Gastrocnemius medialis (tissue), 4 donors: ENCODE measurements around the gene CXCL5. TPM values are rescaled to one million over a fixed set of nuclear protein-coding genes. Genes with fewer than 3 reads are reported as not detected.

Experiments
- ATAC-seq, 2 donors: fragments of 150-250 bp; one replicate each; pipeline ENCODE4 v1.9.1; 2016
- DNase-seq, 2 donors: peaks; one replicate each; pipeline ENCODE4 v3.0.0-alpha.2; 2019
- H3K27ac ChIP-seq, 4 donors: fragments of 200-600 bp; sonication (generic); 1 replicate in 1 of 4; 2 replicates in 3 of 4; pipeline ENCODE4 v1.5.1; 2016 to 2018; ENCODE audit warnings: mild to moderate bottlenecking in 2 of 4, moderate library complexity in 1 of 4
- H3K27me3 ChIP-seq, 3 donors: fragments of 200-600 bp; sonication (generic) in 2 of 3; 1 replicate in 1 of 3; 2 replicates in 2 of 3; pipeline versions ENCODE4 v1.5.1 to v1.6.0; 2016 to 2019; ENCODE audit warnings: mild to moderate bottlenecking in 1 of 3, moderate library complexity in 1 of 3
- H3K36me3 ChIP-seq, 2 donors: fragments of 200-600 bp; sonication (generic) in 1 of 2; one replicate each; pipeline ENCODE4 v1.5.1; 2017 to 2018
- H3K4me1 ChIP-seq, 2 donors: fragments of 200-600 bp; sonication (generic) in 1 of 2; one replicate each; pipeline ENCODE4 v1.5.1; 2016 to 2017; ENCODE audit warnings: mild to moderate bottlenecking in 2 of 2
- H3K4me3 ChIP-seq, 4 donors: fragments of 200-600 bp; sonication (generic) in 3 of 4; 1 replicate in 1 of 4; 2 replicates in 3 of 4; pipeline ENCODE4 v1.5.1; 2016 to 2019; ENCODE audit warnings: mild to moderate bottlenecking in 2 of 4
- H3K9me3 ChIP-seq, 3 donors: fragments of 200-600 bp; sonication (generic) in 2 of 3; 1 replicate in 1 of 3; 2 replicates in 2 of 3; pipeline ENCODE4 v1.5.1; 2016 to 2019
- CTCF ChIP-seq, 5 experiments: fragments of 450-650 bp in 3 of 5; fragments of 200-600 bp in 2 of 5; sonication (generic) in 2 of 5; IDR thresholded peaks in 4 of 5; conservative IDR thresholded peaks in 1 of 5; 1 replicate in 4 of 5; 2 replicates in 1 of 5; pipeline ENCODE4 v1.5.1; 2016 to 2019; ENCODE audit warnings: antibody characterized with exemption in 5 of 5, mild to moderate bottlenecking in 3 of 5, moderate library complexity in 3 of 5
- POLR2A ChIP-seq, 2 donors: fragments of 450-650 bp; IDR thresholded peaks; one replicate each; pipeline ENCODE4 v1.6.1; 2017; ENCODE audit warnings: antibody characterized with exemption in 2 of 2, mild to moderate bottlenecking in 2 of 2, moderate library complexity in 2 of 2
- in situ Hi-C, 4 donors: fragments of 200-750 bp; cut with MboI; loops; one replicate each; pipeline versions ENCODE4 v1.15.0 to v1.8.0; 2017; ENCODE audit warnings: low sequenced_read_pairs in 4 of 4
- intact Hi-C: fragments of 100-400 bp; cut with DNase I; formaldehyde crosslinking; loops from one replicate; pipeline ENCODE4 v1.15.1; 2023; ENCODE audit warnings: low total_unique reads
- total RNA-seq, 4 donors: library from RNA; depleted of rRNA; stranded (reverse); fragments of >200 nt; gene quantifications; one replicate each; pipeline versions ENCODE4 v1.1.0 to v1.2.3, GENCODE V29; 2016

The CXCL5 gene
- total RNA-seq, 4 donors from 2014 or later, result 0.18 TPM; not detected in 3

GRCh38 chr4:74005528-74005927 lies 7.1 kb upstream of the CXCL5 start:
- no peak for TF ChIP-seq POLR2A (IDR thresholded peaks at IDR 0.05)
- no peak for TF ChIP-seq CTCF (IDR thresholded peaks at IDR 0.05 in 4 of 5, conservative IDR thresholded peaks at IDR 0.05 in 1 of 5)
- ATAC-seq, result no peak
- Histone ChIP-seq H3K27me3 (no peaks in the 10 kb centered on the region), H3K4me1 (no peaks in the 10 kb centered on the region), H3K4me3 (no peak overlapping the region), H3K36me3 (no peaks in the 10 kb centered on the region), H3K27ac (no peak overlapping the region), H3K9me3 (no peaks in the 10 kb centered on the region)
- intact Hi-C loops, result no loop called here
- no peak for DNase-seq
- in situ Hi-C loops, result no loop called here

- no peaks in the 10 kb centered on the region for H3K27me3 ChIP-seq
- TF ChIP-seq CTCF (IDR thresholded peaks at IDR 0.05 in 4 of 5, conservative IDR thresholded peaks at IDR 0.05 in 1 of 5) (no peak), POLR2A (IDR thresholded peaks at IDR 0.05) (no peak)
- in situ Hi-C loops, result no loop called here
These were observed 6.2 kb upstream of the CXCL5 start for GRCh38 chr4:74004668-74005067.

GRCh38 chr4:74000301-74000700 lies 1.8 kb upstream of the CXCL5 start:
- no peaks in the 10 kb centered on the region for H3K9me3 ChIP-seq
- H3K4me3 ChIP-seq, result no peak overlapping the region
- H3K27me3 ChIP-seq, result peaks cover 0 to 5% (median 0%) of the 10 kb centered on the region in 3 donors
- in situ Hi-C loops (no loop called here), intact Hi-C loops (no loop called here)
- DNase-seq (no peak), ATAC-seq (no peak)
- no peak overlapping the region for H3K27ac ChIP-seq
- TF ChIP-seq POLR2A (IDR thresholded peaks at IDR 0.05) (no peak), CTCF (IDR thresholded peaks at IDR 0.05 in 4 of 5, conservative IDR thresholded peaks at IDR 0.05 in 1 of 5) (no peak)
- no peaks in the 10 kb centered on the region for H3K36me3 ChIP-seq
- no peaks in the 10 kb centered on the region for H3K4me1 ChIP-seq

More at GRCh38 chr4:74004668-74005067, 6.2 kb upstream of the CXCL5 start:
- no peak for ATAC-seq
- Histone ChIP-seq H3K4me1 (no peaks in the 10 kb centered on the region), H3K36me3 (no peaks in the 10 kb centered on the region), H3K27ac (no peak overlapping the region), H3K4me3 (no peak overlapping the region), H3K9me3 (no peaks in the 10 kb centered on the region)
- intact Hi-C loops, result no loop called here
- no peak for DNase-seq

- TF ChIP-seq POLR2A (IDR thresholded peaks at IDR 0.05), result no peak
- TF ChIP-seq CTCF (IDR thresholded peaks at IDR 0.05 in 4 of 5, conservative IDR thresholded peaks at IDR 0.05 in 1 of 5), result no peak
- Histone ChIP-seq H3K4me1 (no peaks in the 10 kb centered on the region), H3K36me3 (no peaks in the 10 kb centered on the region), H3K9me3 (no peaks in the 10 kb centered on the region), H3K4me3 (no peak overlapping the region), H3K27ac (no peak overlapping the region), H3K27me3 (peaks cover 0 to 5% (median 0%) of the 10 kb centered on the region in 3 donors)
- ATAC-seq (no peak), DNase-seq (no peak)
- intact Hi-C loops (no loop called here), in situ Hi-C loops (no loop called here)
These were observed 6.4 kb downstream of the CXCL5 start for GRCh38 chr4:73992050-73992449.

GRCh38 chr4:73991742-73992000 lies 6.8 kb downstream of the CXCL5 start:
- intact Hi-C loops, result no loop called here
- H3K36me3 ChIP-seq, result no peaks in the 10 kb centered on the region

More at GRCh38 chr4:73991742-73992000, 6.8 kb downstream of the CXCL5 start:
- DNase-seq (no peak), ATAC-seq (no peak)
- no peak overlapping the region for H3K27ac ChIP-seq
- H3K27me3 ChIP-seq, result peaks cover 0 to 5% (median 0%) of the 10 kb centered on the region in 3 donors
- no peak overlapping the region for H3K4me3 ChIP-seq
- H3K9me3 ChIP-seq, result no peaks in the 10 kb centered on the region
- no peaks in the 10 kb centered on the region for H3K4me1 ChIP-seq
- in situ Hi-C loops, result no loop called here
- TF ChIP-seq POLR2A (IDR thresholded peaks at IDR 0.05) (no peak), CTCF (IDR thresholded peaks at IDR 0.05 in 4 of 5, conservative IDR thresholded peaks at IDR 0.05 in 1 of 5) (no peak)
